Iris pigment epithelial cell (primary cell): ENCODE measurements around the gene NANS.
A peak's percentile ranks its signal among the peaks of the same experiment; 100 is the strongest.
"Not testable (repeated sequence)": the region's sequence is repeated elsewhere in the genome, so short reads cannot be mapped to it uniquely, and the experiment has no call there.

Experiments used
- DNase-seq: peaks from one replicate; pipeline ENCODE4 v3.0.0-alpha.2; 2011; ENCODE audit warnings: low read depth

Gene NANS

GRCh38 chr9:98056269-98057137 is at the start of gene NANS:
NANS (plus strand) TSS chr9:98056732; CDS start chr9:98056809, 77 bp downstream.
- DNase-seq: peak; percentile 96

DNA sequence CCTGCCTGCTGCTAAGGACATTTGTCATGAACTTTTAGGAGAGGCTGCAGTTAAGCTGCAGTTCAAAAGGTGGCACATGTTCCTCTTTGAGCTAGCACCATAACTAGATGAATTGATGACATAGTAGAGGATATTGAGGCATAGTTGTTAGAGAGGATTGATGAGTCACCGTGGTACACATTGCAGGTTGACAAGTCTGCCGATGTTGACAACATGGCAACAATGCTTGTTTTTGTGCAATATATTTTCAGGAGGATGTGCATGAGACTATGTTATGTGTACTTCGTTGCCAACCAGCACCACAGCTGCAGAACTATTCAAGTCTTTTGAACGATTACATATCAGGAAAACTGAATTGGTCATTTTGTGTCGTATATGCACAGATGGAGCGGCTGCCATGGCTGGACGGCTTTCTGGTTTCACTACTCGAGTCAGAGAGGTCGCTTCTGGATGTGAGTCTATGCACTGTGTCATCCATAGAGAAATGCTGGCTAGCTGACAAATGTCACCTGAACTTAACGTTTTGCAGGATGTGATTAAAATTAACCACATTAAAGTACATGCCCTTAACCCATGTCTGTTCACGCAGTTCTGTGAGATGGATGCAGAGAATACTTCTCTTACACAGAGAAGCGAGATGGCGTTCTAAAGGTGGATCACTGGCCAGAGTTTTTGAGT is 49.1 kb upstream of the NANS start:
- peak; percentile 50 for DNase-seq

DNA sequence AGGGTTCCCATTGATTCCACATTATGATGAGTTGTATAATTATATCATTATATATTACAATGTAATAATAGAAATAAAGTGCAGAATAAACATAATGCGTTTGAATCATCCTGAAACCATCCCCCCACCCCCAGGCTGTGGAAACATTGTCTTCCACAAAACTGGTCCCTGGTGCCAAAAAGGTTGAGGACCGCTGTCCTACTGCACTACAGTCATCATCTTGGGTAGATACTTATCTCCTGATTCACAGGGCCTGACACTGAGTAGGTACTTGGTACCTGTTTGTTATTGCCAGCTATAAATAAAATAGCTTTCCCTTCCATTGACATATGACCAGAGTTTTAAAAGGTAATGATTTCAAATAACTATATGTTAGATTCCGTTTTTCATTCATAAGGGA is 47.8 kb upstream of the NANS start:
- DNase-seq: no peak

DNA sequence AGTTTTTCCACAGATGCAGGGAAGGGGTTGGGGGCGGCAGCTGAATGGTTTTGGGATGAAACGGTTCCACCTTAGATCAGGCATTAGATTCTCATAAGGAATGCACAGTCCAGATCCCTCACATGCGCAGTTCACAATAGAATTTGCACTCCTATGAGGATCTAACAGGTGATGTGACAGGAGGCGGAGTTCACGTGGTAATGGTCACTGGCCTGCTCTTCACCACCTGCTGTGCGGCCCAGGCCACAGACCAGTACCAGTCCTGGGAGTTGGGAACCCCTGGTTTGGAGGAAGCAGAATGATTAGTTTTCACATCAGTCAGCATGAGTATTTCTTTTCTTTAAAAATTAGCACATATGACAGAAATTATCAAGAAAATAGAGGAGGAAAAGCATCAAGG is 47.1 kb upstream of the NANS start:
- no peak for DNase-seq

DNA sequence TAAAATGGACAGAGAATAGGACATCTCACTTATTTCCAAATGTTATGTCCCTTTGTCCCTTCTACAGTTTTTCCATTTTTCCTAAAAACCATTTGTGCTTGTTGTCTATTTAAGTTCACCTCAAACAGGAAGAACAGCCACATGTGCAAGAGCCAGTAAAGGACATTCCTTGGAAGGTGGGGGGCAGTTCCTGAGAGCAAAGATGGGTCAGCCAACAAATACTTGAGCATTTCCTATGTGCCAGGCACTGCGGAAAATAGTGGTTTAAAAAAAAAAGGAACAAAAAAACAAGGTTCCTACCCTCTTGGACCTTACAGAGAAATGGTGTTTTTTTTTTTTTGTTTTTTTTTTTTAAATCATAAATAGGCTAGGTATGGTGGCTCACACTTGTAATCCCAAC is 46.6 kb upstream of the NANS start:
- DNase-seq: peak; percentile 86

GRCh38 chr9:98010445-98010844 is 46.1 kb upstream of the NANS start:
- DNase-seq: peak; percentile 92

GRCh38 chr9:98011122-98011521 is 45.4 kb upstream of the NANS start:
- no peak for DNase-seq

DNA sequence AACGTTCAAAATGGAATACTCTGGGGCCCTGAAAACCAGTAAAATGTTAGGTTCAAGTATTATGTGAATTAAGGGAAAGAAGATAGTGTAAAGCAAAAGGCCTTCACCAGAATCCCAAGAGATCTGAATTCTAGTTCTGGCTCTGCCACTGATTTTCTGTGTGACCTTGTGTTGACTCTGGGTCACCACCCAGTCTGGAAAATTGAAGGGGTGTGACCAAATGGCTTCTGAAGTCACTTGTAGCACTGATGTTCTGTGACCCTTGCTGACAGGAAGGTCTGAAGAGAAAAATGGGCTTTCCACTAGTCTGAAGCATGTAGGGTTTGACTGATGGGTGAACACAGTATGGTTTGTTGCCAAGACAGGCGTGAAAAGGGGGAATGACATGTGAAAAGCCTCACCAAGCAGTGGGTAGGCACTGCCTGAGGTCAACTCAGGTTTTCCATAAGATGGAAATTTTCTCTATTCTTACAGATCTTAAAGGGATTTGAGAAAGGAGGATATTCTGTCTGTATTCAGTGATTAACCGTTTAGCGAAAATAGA is 40.3 kb upstream of the NANS start:
- DNase-seq: no peak

GRCh38 chr9:98017306-98017705 is 39.2 kb upstream of the NANS start:
- DNase-seq: no peak

- DNase-seq: no peak
These were observed 38.2 kb upstream of the NANS start for GRCh38 chr9:98018347-98018746.

GRCh38 chr9:98019098-98019497 is 37.4 kb upstream of the NANS start:
- no peak for DNase-seq

- DNase-seq: not testable (repeated sequence)
These were observed 36.7 kb upstream of the NANS start for GRCh38 chr9:98019869-98020268.

- DNase-seq: no peak
These were observed 35.9 kb upstream of the NANS start for GRCh38 chr9:98020476-98021145.

- DNase-seq: no peak
These were observed 35.1 kb upstream of the NANS start for GRCh38 chr9:98021306-98022040.

DNA sequence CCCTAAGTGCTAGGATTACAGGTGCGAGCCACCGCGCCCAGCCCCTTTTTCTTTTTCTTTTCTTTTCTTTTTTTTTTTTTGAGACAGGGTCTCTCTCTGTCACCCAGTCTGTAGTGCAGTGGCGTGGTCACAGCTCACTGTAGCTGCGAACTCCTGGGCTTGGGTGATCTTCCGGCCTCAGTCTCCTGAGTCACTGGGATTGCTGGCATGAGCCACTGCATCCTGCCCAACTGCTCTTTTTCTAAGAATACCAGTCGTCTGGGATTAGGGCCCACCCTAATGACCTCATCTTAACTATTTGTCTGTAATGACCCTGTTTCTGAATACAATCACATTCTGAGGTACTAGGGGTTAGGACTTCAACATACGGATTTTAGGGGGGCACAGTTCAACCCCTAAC is 34.1 kb upstream of the NANS start:
- DNase-seq: peak; percentile 49

DNA sequence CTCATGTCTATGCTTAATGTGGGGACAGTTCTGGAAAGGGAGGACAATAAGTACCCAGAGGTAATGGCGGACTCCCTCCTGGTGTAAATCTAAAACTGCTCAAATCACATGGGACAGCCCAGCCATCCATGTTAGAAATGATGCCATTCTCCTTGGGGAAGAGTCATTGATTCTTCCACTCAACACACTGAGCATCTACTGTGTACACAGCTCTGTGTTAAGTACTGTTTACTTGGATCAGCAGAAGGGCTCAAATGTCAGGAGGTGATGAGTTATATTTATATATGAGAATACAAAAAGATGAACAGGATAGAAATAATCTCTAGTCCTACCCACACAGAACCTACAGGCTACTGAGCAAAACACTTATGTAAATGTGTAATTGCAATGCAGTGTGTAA is 31.8 kb upstream of the NANS start:
- DNase-seq: no peak

- DNase-seq: no peak
These were observed 25.4 kb upstream of the NANS start for GRCh38 chr9:98031169-98031568.

GRCh38 chr9:98031935-98032334 is 24.6 kb upstream of the NANS start:
- peak; percentile 81 for DNase-seq

DNA sequence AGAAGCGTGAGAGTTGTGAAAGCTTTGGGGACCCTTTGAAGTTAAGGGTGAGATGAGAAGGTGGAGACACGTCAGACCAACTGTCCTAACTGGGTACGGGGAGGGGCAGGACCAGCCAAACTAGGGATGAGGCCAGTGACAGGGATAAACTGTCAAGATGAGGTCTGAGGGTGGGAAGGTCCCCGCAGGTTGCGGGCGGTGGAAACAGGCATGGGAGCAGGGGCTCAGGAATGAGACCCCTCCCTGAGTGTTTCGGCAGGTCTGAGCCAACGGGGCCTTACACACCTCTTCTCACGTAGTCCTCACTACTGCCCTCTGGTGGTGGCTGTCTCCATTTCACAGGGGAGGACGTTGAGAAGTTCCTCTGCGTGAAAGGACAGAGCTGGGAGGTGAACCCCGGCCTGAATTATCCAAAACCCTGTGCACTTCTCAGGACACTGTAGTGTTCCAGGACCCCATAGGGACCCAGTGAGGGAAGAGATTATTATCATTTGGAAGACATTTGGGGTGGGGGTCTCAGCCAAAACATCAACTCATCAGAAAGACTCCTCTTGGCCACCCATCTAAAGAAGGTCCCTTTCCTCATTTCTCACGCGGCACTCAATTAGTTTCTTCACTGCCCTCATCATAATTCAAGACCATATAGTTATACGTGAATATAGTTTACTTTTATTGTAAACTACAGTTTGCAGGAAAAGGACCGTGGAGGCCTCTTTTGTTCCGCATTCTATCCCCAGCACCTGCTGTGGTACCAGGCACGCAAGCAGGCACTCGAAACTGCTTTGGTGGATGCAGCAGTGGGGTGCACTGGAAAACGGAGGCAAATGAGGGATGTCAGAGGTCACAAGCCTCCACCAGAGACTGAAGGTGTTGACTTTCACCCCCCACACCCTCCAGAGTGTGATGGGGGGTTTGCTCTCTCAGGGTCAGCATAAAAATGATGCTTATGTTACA is 21.7 kb upstream of the NANS start:
- peak; percentile 80 for DNase-seq

DNA sequence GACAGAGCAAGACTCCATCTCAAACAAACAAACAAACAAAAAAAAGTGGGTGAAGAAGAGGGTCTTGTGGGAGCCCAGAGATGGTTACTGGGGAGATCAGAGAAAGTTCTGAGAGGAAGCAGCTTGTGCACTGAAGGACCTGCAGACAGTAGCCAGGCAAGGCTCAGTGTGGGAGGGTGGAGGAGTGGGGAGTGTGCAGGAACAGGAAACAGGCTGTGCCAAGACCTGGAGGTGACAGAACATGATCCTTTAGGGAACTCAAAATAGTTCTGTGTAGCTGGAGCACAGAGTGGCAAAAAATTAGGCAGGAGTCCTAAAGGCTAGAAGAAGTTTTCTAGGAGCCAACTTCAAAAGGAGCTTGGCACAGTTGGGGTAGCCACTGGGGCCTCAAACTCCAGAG is 19.2 kb upstream of the NANS start:
- DNase-seq: peak; percentile 36

DNA sequence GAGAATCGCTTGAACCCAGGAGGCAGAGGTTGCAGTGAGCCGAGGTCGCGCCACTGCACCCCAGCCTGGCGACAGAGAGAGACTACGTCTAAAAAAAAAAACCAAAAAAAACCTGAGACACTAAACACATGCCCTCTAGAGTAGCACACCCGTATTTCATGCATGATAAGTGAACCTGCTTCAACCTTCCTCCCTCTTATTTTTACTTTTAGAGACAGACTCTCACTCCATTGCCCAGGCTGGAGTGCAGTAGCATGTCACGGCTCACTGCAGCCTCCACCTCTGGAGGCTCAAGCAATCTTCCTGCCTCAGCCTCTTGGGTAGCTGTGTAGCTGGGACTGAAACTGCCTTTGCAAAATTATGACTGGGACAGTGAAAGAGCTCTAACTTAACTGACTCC is 17.6 kb upstream of the NANS start:
- DNase-seq: no peak
